Omental fat pad (tissue), 4 donors: ENCODE measurements around the gene ALLC. TPM values are rescaled to one million over a fixed set of nuclear protein-coding genes. Genes with fewer than 3 reads are reported as not detected.
"Not testable (repeated sequence)": the region's sequence is repeated elsewhere in the genome, so short reads cannot be mapped to it uniquely, and the experiment has no call there.

Source experiments
- ATAC-seq: fragments of 150-250 bp; one replicate; pipeline ENCODE4 v1.9.1; 2016; ENCODE audit warnings: mild to moderate bottlenecking, moderate library complexity; ENCODE audit not compliant: low FRiP score
- DNase-seq: peaks from one replicate; pipeline ENCODE4 v3.0.0-alpha.2; 2019; ENCODE audit warnings: low spot score
- total RNA-seq, 4 donors: library from RNA; depleted of rRNA; stranded (reverse); fragments of >200 nt; gene quantifications; one replicate each; pipeline ENCODE4 v1.1.0, GENCODE V29; 2016
- TF ChIP-seq, protein P1 (sequence below), 3 donors: fragments of 450-650 bp; IDR thresholded peaks; one replicate each; pipeline ENCODE4 v1.5.1; 2016 to 2017; ENCODE audit warnings: antibody characterized with exemption in 3 of 3, mild to moderate bottlenecking in 3 of 3, moderate library complexity in 2 of 3

Gene ALLC
- total RNA-seq, 4 donors from 2014 or later: not detected

DNA sequence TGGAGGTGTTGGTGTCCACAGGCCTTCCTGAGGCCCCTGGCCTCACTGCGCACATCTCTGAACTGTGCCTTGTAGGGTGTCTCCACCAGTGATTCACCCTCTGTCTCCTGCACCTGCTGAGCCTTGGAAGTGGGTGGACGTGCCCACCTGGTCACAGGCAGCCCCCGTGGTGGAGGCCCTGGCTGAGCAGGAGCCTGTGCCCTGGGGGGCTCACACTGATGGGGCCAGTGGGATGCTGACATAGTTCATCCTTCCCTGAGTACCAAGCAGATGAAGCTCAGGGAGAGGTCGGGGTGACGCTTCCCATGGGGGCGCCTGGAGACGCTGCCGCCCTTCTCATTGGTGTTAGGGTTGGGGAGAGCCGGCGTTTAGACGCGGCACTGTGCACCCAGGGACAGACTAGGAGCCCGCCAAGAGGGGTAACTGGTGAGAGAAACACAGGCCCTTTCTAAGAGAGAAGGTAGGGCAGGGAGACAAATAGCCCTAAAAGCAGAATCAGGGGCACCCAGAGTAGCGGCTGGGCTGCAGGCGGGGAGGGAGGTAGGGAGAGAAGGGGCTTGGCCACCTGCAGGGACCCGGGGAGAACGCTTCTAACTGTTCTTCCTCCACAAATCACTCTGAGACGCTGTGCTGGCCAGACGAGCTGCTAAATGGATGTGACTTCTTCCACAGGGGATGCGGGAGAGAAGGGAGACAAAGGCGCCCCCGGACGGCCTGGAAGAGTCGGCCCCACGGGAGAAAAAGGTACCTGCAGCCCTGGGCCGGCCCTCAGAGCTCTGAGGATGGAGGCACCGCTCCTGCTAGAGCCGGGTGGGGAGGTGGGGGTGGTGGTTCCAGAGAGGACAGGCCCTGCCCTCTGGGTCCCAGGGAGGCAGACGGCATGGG lies 45.1 kb upstream of the ALLC start:
- DNase-seq: no peak
- ATAC-seq: no peak
- TF ChIP-seq, protein P1, sequence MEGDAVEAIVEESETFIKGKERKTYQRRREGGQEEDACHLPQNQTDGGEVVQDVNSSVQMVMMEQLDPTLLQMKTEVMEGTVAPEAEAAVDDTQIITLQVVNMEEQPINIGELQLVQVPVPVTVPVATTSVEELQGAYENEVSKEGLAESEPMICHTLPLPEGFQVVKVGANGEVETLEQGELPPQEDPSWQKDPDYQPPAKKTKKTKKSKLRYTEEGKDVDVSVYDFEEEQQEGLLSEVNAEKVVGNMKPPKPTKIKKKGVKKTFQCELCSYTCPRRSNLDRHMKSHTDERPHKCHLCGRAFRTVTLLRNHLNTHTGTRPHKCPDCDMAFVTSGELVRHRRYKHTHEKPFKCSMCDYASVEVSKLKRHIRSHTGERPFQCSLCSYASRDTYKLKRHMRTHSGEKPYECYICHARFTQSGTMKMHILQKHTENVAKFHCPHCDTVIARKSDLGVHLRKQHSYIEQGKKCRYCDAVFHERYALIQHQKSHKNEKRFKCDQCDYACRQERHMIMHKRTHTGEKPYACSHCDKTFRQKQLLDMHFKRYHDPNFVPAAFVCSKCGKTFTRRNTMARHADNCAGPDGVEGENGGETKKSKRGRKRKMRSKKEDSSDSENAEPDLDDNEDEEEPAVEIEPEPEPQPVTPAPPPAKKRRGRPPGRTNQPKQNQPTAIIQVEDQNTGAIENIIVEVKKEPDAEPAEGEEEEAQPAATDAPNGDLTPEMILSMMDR (IDR thresholded peaks at IDR 0.05): no peak

DNA sequence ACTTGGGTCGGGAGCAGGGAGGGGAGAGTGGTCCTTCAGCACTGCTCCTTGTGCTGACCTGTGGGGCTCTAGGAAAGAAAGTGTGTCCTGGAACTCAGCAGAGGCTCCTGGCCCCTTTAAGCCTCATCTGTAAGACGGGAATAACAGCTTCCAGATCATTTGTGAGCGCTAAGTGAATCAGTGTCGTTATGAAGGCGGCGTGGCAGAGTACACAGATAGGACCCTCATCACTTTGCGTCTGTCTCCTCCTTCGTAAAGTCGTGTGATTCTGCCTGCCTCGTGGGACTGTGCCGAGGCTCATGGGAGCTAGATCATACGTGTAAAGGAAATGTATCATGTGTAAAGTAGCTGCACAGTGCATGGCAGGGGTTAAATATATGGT lies 44.5 kb upstream of the ALLC start:
- DNase-seq: no peak
- ATAC-seq: no peak
- TF ChIP-seq, protein P1 (IDR thresholded peaks at IDR 0.05): no peak

DNA sequence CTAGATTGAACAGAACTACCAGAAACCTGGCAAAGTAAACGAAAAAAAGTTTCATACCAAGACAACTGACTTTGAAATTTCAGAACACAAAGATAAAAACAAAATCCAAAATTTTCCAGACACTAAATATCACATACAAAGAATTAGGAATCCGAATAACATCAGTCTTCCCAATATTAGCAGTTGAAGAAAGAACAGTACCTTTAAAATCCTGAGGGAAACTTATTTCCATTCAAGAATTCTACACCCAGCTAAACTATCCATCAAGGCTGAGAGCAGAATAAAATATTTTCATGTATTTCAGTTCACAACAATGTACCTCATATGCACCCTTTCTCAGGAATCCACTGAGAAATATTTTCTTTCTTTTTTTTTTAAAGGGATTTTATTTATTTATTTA lies 43.3 kb upstream of the ALLC start:
- ATAC-seq, DNase-seq: not testable (repeated sequence)

DNA sequence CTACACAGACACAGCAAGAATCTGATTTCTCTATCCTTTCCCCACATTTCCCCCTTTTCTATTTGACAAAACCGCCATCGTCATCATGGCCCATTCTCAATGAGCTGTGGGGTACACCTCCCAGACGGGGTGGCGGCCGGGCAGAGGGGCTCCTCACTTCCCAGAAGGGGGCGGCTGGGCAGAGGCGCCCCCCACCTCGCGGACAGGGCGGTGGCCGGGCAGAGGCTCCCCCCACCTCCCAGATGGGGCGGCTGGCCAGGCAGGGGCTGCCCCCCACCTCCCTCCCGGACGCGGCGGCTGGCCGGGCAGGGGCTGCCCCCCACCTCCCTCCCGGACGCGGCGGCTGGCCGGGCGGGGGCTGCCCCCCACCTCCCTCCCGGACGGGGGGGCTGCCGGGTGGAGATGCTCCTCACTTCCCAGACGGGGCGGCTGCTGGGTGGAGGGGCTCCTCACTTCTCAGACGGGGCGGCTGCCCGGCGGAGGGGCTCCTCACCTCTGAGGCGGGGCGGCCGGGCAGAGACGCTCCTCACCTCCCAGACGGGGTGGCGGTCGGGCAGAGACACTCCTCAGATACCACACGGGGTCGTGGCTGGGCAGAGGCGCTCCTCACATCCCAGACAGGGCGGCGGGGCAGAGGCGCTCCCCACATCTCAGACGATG lies 42.3 kb upstream of the ALLC start:
- not testable (repeated sequence) for ATAC-seq, DNase-seq

DNA sequence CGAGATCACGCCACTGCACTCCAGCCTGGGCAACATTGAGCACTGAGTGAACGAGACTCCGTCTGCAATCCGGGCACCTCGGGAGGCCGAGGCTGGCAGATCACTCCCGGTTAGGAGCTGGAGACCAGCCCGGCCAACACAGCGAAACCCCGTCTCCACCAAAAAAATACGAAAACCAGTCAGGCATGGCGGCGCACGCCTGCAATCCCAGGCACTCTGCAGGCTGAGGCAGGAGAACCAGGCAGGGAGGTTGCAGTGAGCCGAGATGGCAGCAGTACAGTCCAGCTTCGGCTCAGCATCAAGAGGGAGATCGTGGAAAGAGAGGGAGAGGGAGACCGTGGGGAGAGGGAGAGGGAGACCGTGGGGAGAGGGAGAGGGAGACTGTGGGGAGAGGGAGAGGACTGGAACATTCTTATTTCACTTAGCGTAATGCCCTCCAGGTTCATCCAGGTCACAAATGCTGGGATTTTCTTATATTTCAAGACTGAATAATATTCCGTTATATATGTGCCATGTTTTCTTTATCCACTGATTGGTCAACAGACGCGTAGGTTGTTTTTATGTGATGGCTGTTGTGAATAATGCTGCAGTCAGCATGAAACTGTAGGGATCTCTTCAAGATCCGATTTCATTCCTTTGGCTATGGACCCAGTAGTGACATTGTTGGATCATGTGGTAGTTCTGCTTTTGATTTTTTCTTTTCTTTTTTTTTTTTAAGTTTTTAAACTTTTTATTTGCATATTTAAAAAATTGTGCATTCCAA lies 41.4 kb upstream of the ALLC start:
- DNase-seq, ATAC-seq: not testable (repeated sequence)

DNA sequence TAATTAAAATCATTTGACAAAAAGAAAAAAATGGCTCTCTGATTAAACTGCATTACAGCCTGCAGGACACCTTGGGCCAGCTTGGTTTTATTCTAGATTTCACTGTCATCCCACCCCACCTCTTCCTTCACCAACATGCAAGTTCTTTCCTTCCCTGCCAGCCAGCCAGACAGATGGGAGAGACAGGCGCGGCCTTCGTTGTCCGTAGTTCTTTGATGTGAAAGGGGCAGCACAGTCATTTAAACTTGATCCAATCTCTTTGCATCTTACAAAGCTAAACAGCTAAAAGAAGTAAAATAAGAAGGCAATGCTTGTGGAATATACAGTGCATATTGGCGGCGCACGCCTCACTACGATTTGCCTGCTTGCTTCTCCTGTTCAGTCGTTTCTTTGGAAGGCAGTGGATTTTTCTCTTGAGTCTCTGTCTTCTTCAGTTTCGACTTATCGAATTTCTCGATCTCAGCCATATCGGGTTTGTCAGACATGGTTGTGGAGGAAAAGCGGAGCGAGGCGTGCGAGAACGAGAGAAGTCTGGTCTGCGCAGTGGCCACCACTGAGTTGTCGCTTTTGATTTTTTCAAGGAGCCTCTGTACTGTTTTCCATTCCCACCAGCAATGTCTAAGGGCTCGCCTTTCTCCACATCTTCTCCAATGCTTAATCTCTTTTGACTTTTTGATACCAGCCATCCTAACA lies 40.7 kb upstream of the ALLC start:
- ATAC-seq (no peak), DNase-seq (no peak)
- TF ChIP-seq, protein P1 (IDR thresholded peaks at IDR 0.05): no peak

DNA sequence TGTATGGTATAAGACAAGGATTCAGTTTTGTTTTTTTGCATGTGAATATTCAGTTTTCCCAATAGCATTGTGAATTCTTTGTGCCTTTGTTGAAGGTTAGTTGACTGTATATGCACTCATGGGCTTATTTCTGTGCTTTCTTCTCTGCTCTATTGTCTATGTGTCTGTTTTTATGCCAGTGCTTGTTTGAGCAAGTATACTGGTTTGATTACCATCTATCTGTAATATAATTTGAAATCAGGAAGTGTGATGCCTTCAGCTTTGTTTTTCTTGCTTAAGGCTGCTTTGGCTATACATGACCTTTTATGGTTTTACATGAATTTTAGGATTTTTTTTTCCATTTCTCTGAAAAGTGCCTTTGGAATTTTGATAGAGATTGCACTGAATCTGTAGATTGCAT lies 39.6 kb upstream of the ALLC start:
- ATAC-seq (no peak), DNase-seq (no peak)
- TF ChIP-seq, protein P1 (IDR thresholded peaks at IDR 0.05): no peak

DNA sequence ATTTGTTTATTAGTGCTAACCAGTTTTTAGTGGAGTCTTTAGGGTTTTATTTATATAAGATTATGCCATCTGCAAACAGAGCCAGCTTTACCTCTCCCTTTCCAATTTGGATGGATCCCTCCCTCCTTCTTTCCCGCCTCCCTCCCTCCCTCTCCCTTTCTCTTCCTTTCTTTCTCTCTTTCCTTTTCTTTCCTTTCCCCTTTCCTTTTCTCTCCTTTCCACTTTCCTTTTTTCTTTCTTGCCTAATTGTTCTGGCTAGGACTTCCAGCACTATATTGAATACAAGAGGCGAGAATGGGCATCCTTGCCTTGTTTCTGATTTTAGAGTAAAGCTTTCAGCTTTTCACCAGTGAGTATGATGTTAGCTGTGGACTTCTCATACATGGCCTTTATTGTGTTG lies 39.0 kb upstream of the ALLC start:
- TF ChIP-seq, protein P1 (IDR thresholded peaks at IDR 0.05): no peak
- ATAC-seq (no peak), DNase-seq (no peak)

DNA sequence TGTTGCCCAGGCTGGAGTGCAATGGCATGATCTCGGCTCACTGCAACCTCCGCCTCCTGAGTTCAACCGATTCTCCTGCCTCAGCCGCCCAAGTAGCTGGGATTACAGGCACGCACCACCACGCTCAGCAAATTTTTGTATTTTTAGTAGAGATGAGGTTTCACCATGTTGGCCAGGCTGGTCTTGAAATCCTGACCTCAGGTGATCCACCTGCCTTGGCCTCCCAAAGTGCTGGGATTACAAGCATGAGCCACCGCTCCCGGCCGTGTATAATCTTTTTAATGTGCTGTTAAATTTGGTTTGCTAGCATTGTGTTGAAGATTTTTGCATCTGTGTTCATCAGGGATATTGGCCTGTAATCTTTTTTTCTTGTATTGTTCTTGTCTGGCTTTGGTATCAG lies 38.3 kb upstream of the ALLC start:
- DNase-seq, ATAC-seq: not testable (repeated sequence)
